HG03469 (cell line): ENCODE data around the gene BLOC1S4.

Source experiments
- ATAC-seq: cut with Tn5 transposase; IDR thresholded peaks from one replicate; pipeline ENCODE4 v1.9.1; 2021; ENCODE audit warnings: mild to moderate bottlenecking, moderate library complexity, moderate number of reproducible peaks; ENCODE audit not compliant: unreplicated experiment

BLOC1S4 gene

DNA sequence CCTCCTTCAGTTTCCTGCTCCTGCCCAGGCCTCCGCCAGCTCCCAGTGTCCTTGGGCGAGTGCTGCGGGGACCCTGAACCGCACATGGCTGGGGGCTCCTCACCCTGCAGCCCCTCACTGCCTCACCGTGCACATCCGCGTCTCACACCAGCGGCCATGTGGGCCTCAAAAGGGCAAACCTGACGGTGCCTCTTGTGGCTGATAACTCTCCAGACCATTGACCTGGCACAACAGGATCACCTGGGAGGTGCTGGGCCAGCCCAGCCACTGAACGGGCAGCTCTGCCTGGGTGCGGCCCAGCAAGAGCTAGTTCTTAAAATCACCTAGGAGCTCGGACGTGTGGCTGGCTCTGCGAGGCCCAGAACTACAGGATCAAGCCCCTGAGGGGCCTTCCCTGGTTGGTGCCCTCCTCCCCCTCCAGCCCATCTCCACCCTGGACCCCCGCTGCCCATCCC is 26.4 kb upstream of the BLOC1S4 start:
- no peak for ATAC-seq

DNA sequence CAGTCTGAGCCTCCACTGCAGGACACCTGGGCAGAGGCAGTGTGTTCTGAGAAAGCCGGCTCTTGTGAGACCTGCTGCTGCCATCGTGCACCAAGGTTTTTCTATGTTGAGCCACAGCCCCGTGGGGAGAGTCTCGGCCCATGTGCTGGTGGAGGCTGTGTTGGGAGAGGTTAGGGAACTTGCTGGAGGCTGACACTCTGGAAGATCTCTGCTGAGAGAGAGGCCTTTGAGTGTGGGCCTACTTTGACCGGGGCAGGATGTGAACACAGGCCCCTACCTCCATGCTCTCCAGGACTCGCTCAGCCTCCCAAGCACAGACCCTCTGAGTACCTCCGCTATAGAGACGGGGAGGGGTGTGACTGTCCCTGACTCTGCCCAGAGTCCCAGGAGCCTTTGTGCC is 23.6 kb upstream of the BLOC1S4 start:
- ATAC-seq, result no peak

DNA sequence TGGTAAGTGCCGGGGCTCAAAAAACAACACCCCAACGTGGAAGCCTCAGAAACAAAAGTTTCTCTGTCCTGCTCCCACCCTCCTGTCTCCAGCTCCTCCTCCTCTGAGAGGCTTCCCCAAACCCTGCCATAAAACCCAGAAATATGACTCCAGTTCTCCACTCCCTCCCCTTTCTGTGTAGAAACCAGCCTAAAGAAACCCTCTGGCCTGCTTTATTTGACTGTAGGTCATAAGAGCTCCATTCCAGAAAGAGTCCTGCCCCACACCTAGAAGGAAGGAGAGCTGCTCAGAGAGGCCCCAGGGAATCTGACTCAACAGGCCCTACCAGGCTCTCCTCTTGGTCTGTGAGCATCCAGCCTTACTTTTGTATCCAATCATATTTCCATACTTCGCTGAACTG is 23.2 kb upstream of the BLOC1S4 start:
- ATAC-seq, result no peak

DNA sequence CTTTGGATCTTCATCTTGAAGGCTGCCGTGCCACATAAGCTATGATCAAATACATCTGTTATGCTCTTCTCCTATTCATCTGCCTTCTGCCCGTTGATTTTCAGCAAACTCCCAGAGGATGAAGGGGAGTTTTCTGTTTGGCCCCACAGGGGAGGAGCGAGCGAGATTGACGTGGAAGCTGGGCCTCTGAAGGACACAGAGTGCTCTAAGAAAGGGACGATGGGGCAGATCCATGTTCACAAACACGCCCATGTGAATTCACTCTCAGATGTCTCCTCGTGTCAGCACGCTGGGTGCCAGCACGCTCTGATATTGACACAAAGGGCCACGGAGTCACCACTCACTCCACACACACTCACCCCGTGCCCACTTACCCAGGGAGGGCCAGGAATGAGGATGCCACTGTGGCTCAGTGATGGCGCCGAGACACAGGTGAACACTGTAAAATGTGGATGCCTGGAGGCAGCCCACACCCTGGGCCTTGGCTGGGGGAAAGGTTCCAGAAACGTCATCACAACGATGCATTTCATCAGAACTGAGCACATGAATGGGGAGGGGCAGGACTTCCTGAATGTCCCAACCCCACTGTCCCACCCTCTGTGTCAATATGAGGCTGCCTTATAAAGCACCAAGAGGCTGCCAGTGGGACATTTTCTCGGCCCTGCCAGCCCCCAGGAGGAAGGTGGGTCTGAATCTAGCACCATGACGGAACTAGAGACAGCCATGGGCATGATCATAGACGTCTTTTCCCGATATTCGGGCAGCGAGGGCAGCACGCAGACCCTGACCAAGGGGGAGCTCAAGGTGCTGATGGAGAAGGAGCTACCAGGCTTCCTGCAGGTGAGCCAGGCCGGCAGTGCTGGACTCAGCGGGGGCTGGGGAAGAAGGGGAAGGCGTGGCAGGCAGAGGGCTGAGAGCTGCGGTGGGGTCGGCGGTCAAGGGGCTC is 22.5 kb upstream of the BLOC1S4 start, which contains the start of gene S100P:
S100P (plus strand) TSS at position 648 of the 946 bp plus-strand sequence; CDS start at position 703, 55 bp downstream.
- ATAC-seq, result no peak

DNA sequence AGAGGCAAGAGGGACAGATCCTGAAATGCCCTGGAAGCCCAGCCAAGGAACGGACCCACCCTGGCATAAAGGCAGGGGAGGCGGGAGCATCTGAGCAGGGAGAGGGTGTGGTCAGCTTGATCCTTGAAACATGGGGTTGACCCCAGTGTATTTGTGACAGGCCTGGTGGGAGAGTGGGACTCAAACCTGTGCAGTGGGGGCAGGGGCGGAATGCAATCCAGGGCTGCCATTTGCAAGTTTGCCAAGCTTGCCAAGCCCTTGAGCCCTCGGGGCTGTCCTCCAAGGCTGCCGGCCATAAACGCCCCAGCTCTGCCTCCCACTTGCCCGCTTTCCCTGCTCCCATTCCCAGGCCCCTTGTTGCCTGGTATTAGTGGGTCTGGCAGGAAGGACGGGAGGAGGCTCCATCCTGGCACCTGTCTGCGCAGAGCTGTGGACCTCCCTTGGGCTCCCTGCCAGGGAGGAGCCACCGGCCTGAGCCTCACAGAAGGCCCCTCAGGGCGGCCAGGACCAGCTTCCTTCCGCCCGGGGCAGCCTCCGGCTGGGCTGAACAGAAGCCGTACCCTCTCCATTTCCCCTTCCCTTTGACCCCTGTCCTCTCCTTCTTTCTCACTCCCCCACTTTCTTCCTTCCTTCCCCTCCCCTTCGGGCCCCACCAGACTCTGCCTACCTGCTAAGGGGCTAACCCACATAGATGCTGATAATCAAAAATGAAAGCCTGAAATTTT is 21.6 kb upstream of the BLOC1S4 start:
- no peak for ATAC-seq

DNA sequence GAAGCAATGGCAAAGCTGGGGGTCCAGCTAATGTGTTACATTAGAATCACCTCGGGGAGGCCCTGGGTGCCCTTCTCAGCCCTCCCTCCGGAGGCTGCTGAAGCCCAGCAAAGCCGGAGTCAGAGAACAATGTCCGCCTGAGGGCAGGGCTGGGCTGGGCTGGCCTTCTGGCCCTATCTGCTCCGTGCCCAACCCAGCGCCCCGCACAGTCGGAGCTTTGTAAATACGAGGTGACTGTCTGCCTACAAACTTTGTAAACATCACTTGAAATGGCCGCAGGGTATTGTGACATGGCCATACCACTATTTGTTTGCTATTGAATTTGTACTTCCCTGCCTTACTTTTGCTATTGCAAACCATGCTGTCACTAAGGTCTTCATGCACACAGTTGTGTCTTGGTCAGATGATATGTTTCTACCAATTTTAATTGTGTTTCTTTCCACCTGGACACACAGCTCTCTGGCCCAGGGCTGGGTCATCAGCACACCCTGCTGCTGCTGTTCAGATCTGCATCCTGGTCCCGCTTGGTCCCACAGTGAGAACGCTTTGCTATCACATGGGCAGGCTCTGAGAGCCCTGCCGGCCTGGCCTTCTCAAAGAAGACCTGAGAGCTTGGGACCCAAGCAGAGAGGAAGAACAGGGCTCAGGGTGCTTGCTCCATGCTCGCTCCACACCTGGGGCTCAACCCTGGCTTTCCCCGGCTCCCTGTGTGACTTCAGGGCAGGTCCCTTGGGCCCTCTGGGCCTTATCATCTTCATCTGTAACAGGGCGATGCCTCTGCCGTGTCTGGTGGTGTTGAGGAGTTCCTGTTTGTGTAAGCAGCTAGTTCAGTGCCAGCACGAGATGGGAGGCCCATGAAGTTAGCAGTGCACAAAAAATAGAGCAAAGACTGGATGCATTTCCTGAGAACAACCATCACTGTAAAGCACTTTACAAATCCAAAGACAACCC is 20.0 kb upstream of the BLOC1S4 start:
- no peak for ATAC-seq

DNA sequence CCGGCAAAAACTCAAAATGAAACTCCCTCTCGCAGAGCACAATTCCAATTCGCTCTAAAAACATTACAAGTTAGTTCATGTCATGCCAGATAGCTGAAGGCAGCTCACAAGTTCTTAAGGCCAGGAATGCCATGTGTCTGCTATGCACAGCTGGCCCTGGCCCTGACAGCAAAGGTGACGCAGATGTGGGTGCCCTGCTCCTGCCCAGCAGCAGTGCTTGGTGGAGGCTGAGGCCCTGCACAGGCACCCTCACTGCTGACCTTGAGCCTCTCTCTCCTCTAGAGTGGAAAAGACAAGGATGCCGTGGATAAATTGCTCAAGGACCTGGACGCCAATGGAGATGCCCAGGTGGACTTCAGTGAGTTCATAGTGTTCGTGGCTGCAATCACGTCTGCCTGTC is 19.4 kb upstream of the BLOC1S4 start:
- no peak for ATAC-seq

DNA sequence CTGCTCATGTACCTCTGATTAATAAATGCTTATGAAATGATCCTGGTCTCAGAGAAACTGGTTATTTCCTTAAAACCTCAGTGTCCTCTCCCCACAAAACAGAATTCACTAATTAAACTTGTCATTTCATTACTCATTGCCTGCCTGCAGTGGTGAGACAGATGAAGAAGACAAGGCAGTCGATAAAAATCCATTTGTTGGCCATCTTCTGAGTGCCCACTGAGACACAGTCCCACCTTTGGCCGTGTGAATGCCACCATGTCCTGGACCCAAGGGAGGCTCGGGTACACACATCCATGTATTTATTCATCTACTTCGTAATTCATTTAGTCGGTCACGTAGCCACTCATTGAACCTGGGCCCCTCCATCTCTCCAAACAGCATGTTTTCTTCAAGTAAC is 18.8 kb upstream of the BLOC1S4 start:
- ATAC-seq, result no peak

DNA sequence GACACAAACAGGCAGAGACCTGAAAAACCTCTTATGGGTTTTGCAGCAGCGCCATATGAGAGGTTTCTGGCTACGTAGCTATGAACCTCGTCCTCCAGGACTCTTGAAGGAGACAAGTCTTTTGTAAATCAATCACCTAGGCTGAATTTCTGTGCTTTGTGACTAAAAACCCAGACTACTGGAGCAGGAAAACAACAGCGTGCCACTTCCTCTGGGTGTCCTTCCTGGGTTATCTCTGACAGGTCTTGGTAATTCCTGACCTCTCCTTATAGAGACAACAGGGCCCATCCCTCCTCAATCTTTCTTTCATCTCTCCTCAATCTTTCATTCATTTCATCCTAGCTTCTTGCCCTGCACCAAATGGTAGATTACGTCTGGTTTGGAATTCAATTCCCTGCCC is 16.6 kb upstream of the BLOC1S4 start:
- no peak for ATAC-seq

DNA sequence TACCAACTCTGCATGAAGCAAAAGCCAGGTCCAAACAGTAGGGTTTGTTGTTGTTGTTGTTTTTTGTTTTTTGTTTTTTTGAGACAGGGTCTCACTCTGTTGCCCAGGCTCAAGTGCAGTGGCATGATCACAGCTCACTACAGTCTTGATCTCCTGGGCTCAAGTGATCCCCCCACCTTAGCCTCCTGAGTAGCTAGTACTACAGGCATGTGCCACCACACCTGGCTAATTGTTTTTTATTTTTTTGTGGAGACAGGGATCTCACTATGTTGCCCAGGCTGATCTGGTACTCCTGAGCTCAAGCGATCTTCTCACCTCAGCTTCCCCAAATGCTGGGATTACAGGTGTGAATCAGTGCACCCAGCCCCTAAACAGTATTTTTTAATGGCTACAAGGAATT is 16.1 kb upstream of the BLOC1S4 start:
- no peak for ATAC-seq

DNA sequence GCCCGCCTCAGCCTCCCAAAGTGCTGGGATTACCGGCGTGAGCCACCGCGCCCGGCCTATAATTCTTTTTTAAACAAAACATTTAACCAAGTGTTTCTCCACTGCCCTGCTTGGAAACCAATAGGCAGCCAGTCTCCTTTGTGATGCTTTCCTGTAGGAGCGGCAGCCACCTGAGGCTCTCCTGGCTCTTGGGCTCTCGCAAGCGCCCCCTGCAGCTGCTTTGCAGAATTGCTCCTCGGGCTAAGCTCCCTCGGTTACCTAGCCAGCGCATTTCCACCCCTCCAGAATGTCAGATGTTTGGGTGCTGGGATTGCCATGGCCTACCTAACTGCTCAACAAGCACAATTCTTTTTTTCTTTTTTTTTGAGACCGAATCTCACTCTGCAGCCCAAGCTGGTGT is 14.6 kb upstream of the BLOC1S4 start:
- ATAC-seq, result no peak

DNA sequence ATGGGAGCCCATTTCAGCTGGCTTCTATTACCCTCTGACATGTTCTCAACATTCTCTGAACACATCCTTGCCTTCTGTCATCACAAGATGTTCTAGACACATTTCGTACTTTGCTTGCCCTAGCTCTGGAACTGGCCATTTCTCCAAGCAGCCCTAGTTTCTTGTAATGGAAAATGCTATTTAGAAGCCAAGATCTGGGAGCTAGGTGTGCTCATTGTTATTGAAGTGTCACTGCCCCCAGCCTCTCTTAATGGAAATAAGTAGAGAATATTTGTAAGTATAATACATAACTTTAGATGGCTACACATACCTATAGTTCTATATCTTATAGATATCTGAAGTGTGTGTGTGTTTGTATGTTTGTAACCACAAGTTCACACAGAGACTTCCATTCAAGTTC is 13.2 kb upstream of the BLOC1S4 start:
- no peak for ATAC-seq

DNA sequence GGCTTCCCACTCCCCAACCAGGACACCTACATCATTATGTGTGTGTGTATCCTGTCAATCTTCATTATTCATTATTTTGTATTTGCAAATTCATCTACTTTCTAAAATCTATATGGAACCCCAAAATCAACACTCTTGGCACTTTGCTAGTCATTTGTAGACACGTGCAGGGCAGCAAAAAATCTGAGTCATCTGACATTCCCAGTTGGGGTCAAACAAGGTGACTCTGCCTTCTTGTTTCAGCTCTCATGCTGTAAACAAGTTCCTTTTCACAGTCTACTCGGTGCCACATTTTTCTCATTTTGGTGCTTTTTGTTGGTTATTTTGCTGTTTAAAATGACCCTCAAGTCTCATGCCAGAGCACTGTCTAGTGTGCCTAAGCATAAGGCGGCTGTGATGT is 12.2 kb upstream of the BLOC1S4 start:
- ATAC-seq, result no peak

DNA sequence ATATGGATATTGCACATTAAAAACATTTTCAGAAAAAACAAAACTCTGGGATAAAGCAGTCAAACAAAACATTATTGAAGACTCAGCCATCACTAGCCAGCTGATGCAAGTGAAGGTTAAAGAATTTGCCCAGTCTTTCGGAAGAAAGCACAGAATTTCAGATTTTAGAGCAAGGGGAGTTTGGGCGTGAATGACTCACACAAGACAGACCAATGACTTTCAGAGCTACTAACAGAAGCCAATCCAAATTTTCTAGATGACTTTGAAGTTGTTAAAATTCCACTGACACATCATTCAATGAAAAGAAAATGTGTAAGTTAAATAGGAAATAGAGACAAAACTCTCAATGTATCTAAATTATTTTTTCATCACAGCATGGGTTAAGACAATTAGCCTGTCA is 10.3 kb upstream of the BLOC1S4 start:
- no peak for ATAC-seq

DNA sequence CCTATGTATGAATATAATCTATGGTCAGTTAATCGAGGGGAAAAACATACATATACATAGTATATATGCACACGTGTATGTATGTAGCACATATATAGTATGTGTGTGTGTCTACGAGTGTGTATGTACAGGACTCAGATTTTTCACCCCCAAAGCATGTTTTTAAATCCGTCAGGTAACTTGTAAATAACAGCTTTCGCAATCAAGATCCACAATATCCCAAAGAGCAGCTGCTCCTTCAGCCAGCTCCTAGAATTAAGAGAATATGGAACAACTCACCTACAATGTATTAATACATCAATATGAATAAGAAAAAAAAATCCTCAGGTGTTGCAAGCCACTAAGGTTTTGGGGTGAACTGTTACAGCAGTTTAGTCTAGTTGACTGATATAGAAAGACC is 9.8 kb upstream of the BLOC1S4 start:
- no peak for ATAC-seq

DNA sequence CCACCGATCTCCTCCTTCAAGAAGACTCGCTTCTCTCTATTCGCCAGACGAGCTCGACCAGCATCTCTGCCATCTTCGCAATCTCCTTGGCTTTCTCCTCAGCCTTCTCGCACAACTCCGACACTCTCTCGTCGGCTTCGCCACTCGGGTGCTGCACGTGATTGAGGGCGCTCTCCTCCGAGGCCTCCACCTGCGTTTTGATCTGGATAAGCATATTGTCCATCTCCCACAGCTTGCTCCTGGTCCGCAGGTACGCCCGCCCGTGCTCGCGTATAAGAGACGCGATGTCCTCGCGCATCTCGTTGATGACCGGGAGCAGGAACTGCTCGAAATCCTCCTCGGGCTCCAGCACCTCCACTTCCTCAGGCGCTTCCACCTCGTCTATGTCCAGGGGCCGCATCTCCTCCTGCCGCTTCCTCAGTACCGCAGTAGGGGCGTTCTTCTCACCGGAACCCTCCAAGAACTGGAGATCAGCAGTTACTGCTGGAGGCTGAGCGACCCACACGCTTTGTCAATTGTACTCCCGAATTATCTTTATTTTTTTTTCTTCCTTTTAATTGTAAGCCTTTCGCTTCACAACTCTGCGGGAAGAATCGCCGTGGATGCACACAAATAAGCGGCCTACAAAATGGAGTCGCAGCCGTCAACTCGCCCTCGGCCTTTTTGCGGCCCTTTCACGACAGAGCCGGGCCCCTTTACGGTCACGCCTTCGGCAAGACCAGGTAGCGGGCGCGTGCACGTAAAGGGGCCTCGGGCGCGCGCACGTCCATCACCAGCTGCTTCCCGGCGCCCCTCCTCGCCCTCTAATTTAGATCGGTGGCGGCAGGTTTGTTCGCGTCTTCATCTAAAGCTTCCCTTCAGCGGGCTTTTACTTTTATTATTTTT is 6.5 kb upstream of the BLOC1S4 start, which contains the start of gene MRFAP1L1:
MRFAP1L1 (minus strand) TSS at position 636 of the 885 bp plus-strand sequence; CDS start at position 400, 236 bp downstream.
- ATAC-seq, result peak; percentile 57

DNA sequence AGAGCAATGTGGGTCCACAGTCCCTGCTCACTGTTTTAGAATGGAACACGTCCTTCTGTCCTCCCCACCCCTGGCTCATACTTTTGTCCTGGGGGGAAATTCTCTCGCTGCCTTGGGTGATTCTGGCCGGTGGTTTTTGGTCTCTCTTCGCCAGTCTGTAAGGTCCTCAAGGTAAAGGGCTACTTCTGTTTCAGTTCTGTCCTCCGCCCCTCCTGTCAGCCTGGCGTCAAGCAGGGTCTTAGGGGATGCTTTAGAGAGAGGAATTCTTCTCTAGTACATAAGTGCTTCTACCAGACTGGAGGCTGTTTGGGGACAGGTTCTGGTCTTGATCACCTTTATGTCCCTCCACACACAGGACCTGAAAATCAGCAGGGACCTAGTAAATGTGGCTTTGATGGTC is 5.7 kb upstream of the BLOC1S4 start:
- no peak for ATAC-seq

DNA sequence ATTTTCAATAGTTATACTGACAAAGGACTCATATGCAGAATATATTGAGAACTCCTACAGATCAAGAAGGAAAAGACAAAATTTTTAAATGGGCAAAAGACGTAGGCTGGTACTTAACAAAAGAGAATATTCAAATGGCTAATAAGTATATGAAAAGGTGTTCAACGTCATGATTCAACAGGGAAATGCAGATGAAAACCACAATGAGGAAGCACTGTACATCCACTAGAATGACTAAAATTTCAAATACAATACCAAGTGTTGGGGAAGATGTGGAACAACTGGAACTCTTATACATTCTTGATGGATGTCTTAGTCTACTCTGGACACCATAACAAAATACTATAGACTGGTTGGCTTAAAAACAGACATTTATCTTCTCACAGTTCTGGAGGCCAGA is 5.0 kb upstream of the BLOC1S4 start:
- no peak for ATAC-seq

DNA sequence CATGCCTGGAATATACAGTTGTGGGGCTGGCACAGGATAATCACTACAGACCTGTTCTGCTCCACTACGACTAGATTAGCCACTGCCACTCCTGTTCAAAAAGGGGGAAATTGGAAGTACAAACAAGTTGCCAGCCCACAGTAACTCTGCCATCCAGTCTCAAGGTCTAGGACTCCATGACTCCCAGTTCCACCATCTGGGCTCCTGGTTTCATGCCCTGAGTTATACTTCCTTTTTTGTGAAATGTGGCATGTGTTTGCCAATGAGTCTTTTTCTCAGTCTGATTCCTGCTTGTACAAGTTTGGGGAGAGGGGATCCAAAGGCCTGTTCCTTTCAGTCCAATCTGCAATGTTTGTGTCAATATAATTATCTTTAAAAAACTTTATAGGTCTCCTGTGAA is 1.0 kb upstream of the BLOC1S4 start:
- no peak for ATAC-seq

DNA sequence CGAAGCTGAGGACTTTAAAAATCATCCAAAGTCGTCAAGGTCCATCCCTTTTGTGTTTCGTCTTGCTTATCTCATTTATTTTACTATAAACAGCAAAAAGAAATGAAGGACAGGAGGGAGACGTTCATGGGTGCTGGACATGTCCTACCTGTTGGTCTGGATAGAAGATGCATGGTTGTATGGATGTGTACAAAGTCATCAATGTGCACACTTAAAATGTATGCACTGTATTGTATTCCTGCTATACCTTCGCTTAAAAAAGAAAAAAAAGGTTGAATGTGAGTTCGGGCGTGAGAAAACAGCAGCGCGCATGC is 313 bp upstream of the BLOC1S4 start:
- ATAC-seq, result no peak
